NCI-H1092 treated with DMSO at 0.1 percent for 48 hours (cell line): Measurements from ENCODE around the gene CHST6.
"Not testable (repeated sequence)": the region's sequence is repeated elsewhere in the genome, so short reads cannot be mapped to it uniquely, and the experiment has no call there.

ENCODE experiments used
- DNase-seq: peaks from one replicate; lab custom pipeline; 2025; lab: John Stamatoyannopoulos, UW

Gene CHST6

DNA sequence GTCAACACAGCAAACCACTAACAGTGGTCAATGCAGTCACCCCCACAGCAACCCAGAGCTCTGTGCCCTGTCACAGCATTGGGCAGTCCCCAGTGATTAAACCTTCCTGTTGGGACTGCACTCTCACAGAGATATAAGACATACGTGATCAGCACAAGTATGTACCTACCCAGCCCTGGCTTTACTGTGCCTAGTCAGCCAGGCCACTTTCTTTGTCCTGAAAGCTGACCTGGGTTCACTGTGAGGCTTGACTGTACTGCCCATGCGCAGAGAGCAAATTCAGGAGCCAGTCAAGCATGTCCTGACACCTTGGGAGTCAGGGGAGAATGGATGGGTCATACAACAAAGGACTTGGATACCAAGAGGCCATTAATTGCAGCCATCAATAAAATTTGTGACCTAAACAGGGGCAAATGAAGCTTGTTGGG lies 19.8 kb downstream of the CHST6 start:
- no peak for DNase-seq

DNA sequence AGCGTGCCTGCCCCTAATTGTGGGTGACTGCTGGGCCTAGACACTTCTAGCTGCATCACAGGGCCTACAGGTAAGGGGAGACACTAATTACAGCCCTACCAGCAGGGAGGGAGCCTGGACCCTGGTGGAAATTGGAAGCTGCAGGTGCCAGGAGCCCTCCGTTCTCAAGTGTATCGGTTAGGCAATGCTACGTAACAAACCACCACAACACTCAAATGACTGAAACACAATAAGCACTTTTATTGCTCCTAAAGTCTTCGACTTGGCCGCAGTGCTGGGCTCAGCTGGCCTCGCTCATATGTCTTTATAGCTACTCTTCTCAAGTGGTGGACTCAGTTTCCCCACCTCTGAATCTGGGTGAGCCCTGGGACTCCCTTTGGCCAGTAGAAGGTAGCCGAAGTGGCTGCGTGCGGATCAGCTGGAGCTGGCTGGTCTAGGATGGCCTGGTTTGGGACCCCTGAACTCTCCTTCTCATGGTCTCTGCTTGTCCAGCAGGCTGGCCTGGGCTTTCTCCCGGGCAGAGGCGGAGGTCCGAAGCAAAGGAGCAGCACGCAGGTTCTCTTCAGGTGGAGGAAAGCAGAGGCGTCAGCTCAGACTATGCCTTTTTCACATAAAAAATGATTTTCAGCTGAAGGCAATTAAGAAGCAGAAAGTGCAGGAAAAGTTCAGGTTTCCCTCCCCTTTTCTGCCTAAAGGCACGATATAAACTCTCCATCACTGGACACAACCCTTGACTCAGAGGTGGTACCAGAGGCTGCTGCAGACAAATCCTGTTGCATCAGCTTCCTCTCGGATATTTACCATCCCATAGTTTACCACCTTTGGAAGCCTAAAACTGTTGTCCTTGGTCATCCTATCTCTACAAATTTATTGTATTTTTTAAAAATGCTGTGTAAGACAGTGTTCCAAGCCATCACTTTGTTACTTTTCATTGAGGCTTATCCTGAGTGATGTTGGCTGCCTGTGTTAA lies 22.0 kb downstream of the CHST6 start:
- no peak for DNase-seq

DNA sequence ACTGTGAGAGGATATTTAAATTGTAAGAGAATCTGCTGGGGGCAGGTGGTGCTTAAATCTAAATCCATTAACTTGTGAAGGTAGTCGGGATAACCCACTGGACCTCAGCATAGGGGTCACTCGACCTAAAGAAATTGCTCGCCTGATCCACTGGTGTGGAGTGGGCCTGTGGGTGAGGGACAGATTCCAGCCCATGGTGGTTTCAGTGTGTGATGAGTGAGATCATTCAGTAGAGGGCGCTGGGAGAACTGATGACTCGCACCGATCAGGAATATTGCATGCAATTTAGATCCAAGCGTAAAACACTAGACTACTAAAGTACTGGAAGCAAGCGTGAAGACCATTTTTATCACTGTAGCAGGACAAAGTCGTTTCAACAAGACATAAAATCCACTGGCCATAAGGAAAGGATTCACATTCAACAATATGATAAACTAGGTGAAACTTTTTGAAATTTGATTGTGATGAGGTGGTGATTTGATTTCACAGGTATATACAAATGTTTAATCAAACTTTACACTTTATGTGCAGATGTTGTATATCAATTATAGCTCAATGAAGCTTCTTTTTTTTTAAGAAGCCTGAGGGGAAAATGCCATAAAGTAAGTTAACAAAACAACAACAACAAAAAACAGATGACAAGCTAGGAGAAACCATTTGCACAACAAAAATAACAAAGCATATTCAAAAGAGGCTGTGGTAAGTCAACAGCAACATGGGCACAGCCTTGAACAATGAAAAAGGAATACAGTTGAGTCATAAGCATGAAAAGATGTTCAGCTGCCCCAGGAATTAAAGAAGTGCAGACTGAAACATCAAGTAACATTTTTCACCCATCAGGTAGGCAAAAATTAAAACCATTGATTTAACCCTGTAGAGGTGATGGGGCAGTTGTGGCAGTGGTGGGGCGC lies 23.3 kb downstream of the CHST6 start:
- peak; percentile 53 for DNase-seq

- no peak for DNase-seq
Observed at GRCh38 chr16:75466760-75467159, 28.5 kb downstream of the CHST6 start.

DNA sequence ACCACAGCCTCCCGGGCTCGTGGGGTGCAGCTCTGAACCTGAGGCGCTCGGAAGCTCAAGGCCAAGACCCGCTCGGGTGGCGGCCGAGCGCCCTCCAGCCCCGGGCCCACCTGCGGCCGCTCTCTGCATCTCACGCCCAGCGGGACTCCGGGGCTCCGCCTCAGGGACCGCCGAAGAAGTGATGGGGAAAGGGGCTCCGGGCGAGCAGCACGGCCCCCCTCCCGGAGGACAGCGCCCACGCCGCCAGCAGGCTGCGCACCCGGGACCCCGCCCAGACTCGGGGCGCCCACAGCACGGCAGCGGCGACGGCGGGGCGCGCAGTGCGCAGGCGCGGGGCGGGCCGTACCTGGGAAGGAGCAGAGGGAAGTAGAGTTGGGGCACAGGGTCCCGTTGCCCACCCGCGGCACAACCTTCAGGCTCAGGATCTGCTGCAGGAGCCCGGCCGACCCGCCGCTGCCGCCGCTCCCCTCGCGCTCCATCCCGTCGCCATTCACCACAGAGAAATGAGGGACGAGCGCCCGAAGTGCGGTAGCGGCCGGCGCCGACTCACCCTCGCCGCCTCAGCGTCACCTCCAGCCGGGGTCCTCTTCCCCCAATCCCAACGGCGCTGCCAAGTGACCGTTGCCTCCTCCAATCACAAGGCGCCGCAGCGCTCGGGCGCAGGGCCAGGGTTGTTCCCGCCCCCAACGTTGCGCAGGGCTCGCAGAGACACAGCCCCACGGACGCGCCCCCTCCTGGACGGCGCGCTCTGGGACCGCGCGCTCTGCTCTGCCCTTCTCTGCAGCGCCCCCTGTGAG lies 30.9 kb downstream of the CHST6 start, which contains the start of gene TMEM170A:
TSS of gene TMEM170A (minus strand) at position 568 of the 797 bp plus-strand sequence. CDS start at position 479, 89 bp downstream.
- peak; percentile 98 for DNase-seq

DNA sequence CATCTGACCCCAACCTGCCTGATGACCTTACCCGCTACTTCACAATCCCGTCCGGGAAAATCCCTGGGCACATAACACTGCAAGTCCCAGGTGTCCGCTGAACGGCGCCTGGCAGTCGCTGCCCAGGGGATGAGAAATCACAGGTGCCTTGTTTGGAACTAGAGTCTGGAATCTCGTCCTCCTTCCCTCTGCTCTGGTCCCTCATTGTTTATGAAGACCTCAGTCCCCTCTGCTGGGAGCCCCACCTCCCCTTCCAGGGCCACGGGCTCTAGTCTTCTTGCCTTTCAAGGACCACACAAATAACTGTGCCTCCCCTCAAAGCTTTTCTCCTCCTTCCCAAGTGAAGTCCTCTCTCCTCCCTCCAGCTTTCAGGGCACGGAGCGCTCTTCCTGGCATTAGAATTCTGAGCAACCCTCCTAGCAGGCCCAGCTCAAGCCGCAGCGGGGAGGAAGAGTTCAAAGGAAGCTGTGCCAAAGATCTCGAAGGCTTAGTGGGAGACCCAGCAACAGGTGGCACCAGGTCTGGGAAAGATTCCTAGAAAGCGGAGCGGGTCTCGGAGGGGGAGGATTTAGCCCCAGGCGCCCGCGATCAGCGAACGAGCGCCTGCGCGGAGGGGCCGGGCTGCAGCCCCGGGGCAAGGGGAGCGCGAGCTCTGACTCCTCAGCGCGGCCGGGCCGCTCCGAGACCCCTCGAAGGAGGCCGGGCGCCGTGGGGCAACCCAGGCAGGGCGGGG lies 31.7 kb downstream of the CHST6 start:
- DNase-seq: peak; percentile 39

- no peak for DNase-seq
Observed at GRCh38 chr16:75462806-75463205, 32.4 kb downstream of the CHST6 start.

- DNase-seq: no peak
Observed at GRCh38 chr16:75461575-75461974, 33.7 kb downstream of the CHST6 start.

DNA sequence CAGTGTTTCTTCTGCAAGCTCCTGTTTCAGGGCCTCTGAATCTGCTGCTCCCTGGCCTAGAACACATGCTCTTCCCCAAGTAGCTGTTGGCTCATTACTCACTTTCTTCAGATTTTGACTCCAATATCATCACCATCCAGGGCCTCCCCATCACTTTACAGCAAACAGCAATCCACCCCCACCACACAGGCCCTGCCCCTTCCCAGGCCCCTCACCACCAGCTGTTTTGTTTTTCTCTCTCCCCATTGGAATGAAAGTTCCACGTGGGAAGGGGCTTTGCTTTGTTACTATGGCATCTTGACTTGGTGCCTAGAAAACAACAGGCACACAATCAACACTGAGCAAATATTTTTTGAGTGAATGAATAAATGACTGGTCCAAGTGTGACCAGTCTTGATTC lies 34.8 kb downstream of the CHST6 start:
- DNase-seq: no peak

- DNase-seq: no peak
Observed at GRCh38 chr16:75459691-75460090, 35.5 kb downstream of the CHST6 start.

DNA sequence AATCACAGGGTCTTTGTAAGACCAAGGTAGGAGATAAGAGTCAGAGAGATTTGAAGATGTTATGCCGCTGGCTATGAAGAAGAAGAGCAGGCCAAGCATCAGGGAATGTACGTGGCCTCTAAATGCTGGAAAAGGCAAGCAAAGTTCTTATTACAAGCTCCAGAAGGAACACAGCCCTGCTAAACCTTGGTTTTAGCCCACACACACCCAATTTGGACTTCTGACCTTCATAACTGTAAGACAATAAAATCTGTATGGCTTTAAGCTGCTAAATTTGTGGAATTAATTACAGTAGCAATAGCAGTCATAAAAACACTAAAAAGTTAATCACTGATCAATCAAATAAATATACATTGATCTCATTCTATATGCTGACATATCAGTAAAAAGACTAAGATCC lies 36.8 kb downstream of the CHST6 start:
- DNase-seq: no peak

GRCh38 chr16:75458029-75458428 lies 37.2 kb downstream of the CHST6 start:
- DNase-seq: no peak

GRCh38 chr16:75457485-75458021 lies 37.7 kb downstream of the CHST6 start:
- peak; percentile 19 for DNase-seq

- DNase-seq: no peak
Observed at GRCh38 chr16:75456971-75457370, 38.3 kb downstream of the CHST6 start.

DNA sequence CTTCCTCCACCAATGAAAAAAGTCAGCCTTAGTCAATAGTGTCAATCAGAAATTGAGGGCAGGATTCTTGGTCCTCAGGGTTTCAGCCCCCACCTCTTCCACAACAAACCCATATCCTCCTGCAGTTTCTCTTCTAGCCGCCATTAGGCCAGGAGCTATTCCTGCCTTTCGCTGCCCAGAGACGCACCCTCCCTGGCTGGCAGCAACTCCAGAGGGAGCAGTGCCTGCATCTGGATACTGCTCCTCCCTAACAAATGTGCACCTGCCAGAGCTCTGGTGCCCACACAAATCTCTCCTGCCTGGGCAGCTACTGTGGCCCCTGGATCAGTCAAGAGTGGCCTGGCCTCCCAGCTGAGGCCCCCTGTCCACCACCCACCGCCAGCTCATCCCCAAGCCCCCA lies 38.8 kb downstream of the CHST6 start:
- not testable (repeated sequence) for DNase-seq

- DNase-seq: no peak
Observed at GRCh38 chr16:75455677-75456076, 39.6 kb downstream of the CHST6 start.

DNA sequence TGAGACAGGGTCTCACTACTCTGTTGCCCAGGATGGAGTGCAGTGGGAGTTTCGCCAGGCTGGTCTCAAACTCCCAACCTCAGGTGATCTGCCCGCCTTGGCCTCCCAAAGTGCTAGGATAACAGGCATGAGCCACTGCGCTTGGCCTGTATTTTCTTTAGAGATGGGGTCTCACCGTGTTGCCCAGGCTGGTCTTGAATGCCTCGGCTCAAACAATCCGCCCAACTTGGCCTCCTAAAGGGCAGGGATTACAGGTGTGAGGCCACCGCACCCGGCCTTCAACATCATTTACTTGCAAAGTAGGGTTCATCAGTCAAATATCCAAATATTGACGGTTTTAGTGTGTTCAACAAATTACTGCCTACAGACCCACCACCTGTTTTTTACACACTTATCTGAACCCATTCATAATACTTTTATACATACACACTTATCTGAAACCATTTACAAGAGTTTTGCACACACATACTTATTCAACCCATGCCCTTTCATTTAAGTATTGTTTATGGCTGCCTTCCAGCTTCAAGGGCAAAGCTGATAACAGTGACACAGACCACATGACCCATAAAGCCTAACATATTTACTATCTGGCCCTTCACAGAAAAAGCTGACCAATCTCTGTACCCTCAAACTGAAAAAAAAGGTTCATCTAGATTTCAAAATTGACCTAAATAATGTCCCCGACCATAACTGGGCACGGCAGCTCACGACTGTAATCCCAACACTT lies 42.6 kb downstream of the CHST6 start:
- DNase-seq: no peak

GRCh38 chr16:75446416-75446815 lies 48.8 kb downstream of the CHST6 start:
- DNase-seq: no peak

- no peak for DNase-seq
Observed at GRCh38 chr16:75445298-75445697, 49.9 kb downstream of the CHST6 start.

DNA sequence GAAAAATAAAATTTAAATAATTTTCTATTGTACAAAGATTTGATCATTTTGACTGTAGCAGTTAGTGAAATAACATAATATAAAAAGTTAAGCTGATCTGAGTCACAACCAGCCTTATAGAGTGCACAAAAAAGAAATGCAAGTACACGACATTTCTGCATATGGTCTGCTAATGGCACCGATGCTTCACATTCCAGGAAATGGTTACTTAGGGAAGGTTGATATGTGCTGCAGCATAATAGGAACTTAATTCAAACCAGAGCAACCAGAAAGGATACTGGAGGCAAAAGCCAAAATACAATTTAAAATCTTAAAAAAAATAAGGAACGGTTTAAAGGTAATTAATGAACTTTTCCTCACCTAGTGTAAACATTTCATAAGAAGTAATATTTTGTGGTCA lies 51.9 kb downstream of the CHST6 start:
- no peak for DNase-seq
